GM12878 (cell line): Measurements from ENCODE around the gene SUPT4H1. TPM values are rescaled to one million over a fixed set of nuclear protein-coding genes. Genes with fewer than 3 reads are reported as not detected.
A peak's percentile ranks its signal among the peaks of the same experiment; 100 is the strongest.

Experiments
- ATAC-seq: fragments of 200-7000 bp; cut with Tn5 transposase; 3 replicates; pipeline ENCODE4 v1.9.1; 2020; ENCODE audit warnings: mild to moderate bottlenecking, moderate library complexity
- BruUV-seq: library from RNA; stranded (reverse); fragments of 400-500 nt; replicated peaks from 2 replicates; lab custom pipeline; 2021; lab: Mats Ljungman, UMichigan
- CTCF ChIA-PET: fragments of 300-600 bp; sonication (Branson Sonifier 250); formaldehyde crosslinking; extraction: SDS; loops from one replicate; lab custom pipeline; 2021; ENCODE audit warnings: inconsistent platforms; lab: Yijun Ruan, JAX
- POLR2A ChIA-PET: fragments of 350-600 bp; formaldehyde crosslinking; extraction: SDS; loops from one replicate; lab custom pipeline; 2021; ENCODE audit warnings: inconsistent platforms; lab: Charles Lee
- RAD21 ChIA-PET: fragments of 300-600 bp; sonication (Branson Sonifier 250); formaldehyde crosslinking; loops from one replicate; lab custom pipeline; 2023; ENCODE audit warnings: antibody characterized with exemption; ENCODE audit not compliant: unreplicated experiment; lab: Charles Lee
- SMC1A ChIA-PET: fragments of 300-600 bp; sonication (Branson Sonifier 250); formaldehyde crosslinking; loops from one replicate; lab custom pipeline; 2023; ENCODE audit not compliant: unreplicated experiment, uncharacterized antibody; lab: Charles Lee
- DNase-seq: peaks from one replicate; pipeline ENCODE4 v3.0.0-alpha.2; 2011; ENCODE audit warnings: low read depth, low spot score
- FAIRE-seq: peaks from 3 replicates; lab custom pipeline; 2011; peaks lifted over from hg19 to GRCh38; lab: Jason Lieb, UNC
- H2AFZ ChIP-seq: 2 replicates; pipeline ENCODE4 v1.6.0; 2011; ENCODE audit warnings: low read depth, low read length, control low read depth; ENCODE audit not compliant: control insufficient read depth
- H3K27ac ChIP-seq: 2 replicates; pipeline ENCODE4 v1.5.1; 2011; ENCODE audit warnings: control low read depth; ENCODE audit not compliant: control insufficient read depth, insufficient read depth
- H3K27me3 ChIP-seq, 2 experiments: replicated peaks in 1 of 2; 2 replicates each; pipeline versions ENCODE4 v1.6.0 to v1.6.1; 2011; ENCODE audit warnings: low read length in 1 of 2; ENCODE audit not compliant: control insufficient read depth in 2 of 2, insufficient read depth in 2 of 2
- H3K36me3 ChIP-seq, 2 experiments: 2 replicates each; pipeline ENCODE4 v1.5.1; 2011; ENCODE audit warnings: low read length in 1 of 2; ENCODE audit not compliant: control insufficient read depth in 2 of 2, insufficient read depth in 2 of 2
- H3K4me1 ChIP-seq: 2 replicates; pipeline ENCODE4 v1.6.1; 2011; ENCODE audit warnings: mild to moderate bottlenecking, low read length, moderate library complexity, mixed read lengths; ENCODE audit not compliant: control insufficient read depth, insufficient read depth
- H3K4me2 ChIP-seq: 2 replicates; pipeline ENCODE4 v1.6.0; 2011; ENCODE audit warnings: control low read depth; ENCODE audit not compliant: control insufficient read depth, insufficient read depth
- H3K4me3 ChIP-seq: fragments of 200-600 bp; sonication (generic); 2 replicates; pipeline ENCODE4 v1.5.1; 2016
- H3K79me2 ChIP-seq: 2 replicates; pipeline ENCODE4 v1.6.0; 2011; ENCODE audit warnings: low read length; ENCODE audit not compliant: control insufficient read depth, insufficient read depth
- H3K9ac ChIP-seq: 2 replicates; pipeline ENCODE4 v1.8.0; 2011; ENCODE audit warnings: low read length, control low read depth, mixed read lengths; ENCODE audit not compliant: control insufficient read depth, insufficient read depth
- H3K9me3 ChIP-seq: replicated peaks from 3 replicates; pipeline ENCODE4 v1.5.1; 2011; ENCODE audit warnings: mild to moderate bottlenecking, low read length; ENCODE audit not compliant: control insufficient read depth, insufficient read depth
- H4K20me1 ChIP-seq: 2 replicates; pipeline ENCODE4 v1.6.0; 2011; ENCODE audit not compliant: control insufficient read depth, insufficient read depth
- ATF7 ChIP-seq: fragments of 450-650 bp; IDR thresholded peaks from 2 replicates; pipeline ENCODE4 v1.6.1; 2016; ENCODE audit warnings: low read depth, mild to moderate bottlenecking
- IRF5 ChIP-seq: fragments of 450-650 bp; IDR thresholded peaks from 2 replicates; pipeline ENCODE4 v1.6.1; 2017; ENCODE audit warnings: borderline replicate concordance
- KLF5 ChIP-seq: fragments of 450-650 bp; IDR thresholded peaks from 2 replicates; pipeline ENCODE4 v1.6.1; 2014; ENCODE audit warnings: mild to moderate bottlenecking; ENCODE audit not compliant: partially characterized antibody
- TCF3 ChIP-seq: IDR thresholded peaks from 2 replicates; pipeline ENCODE4 v1.6.1; 2012; ENCODE audit warnings: low read depth, mild to moderate bottlenecking, low read length, borderline replicate concordance; ENCODE audit not compliant: insufficient read depth
- ZNF622 ChIP-seq: fragments of 450-650 bp; IDR thresholded peaks from 2 replicates; pipeline ENCODE4 v1.6.1; 2017; ENCODE audit warnings: mild to moderate bottlenecking, inconsistent platforms
- WGBS: methylation state at CpG from one replicate; pipeline ENCODE4 v1.1.6; 2016; ENCODE audit warnings: low lambda C conversion rate; ENCODE audit not compliant: insufficient replicate concordance, insufficient coverage; ENCODE audit errors: missing lambda C conversion rate; 5-methylcytosine and 5-hydroxymethylcytosine counted together
- in situ Hi-C: fragments of 300-500 bp; cut with MboI; formaldehyde crosslinking; loops from 9 replicates; pipeline ENCODE4 v1.14.3; 2018; ENCODE audit warnings: mixed read lengths
- intact Hi-C: fragments of 100-400 bp; cut with micrococcal nuclease; formaldehyde crosslinking; loops from one replicate; pipeline ENCODE4 v1.14.2; 2022; ENCODE audit not compliant: unreplicated experiment
- microRNA counts: library from miRNA; unstranded; fragments of <30 nt; microRNA quantifications from one replicate; lab custom pipeline; 2016
- microRNA-seq: library from miRNA; unstranded; fragments of <30 nt; microRNA quantifications from one replicate; pipeline ENCODE4, GENCODE V29; 2018
- polyA plus RNA-seq, 11 experiments: library from polyadenylated mRNA; depleted of rRNA in 4 of 11; unstranded in 6 of 11; stranded (reverse) in 5 of 11; fragments of >200 nt; fragmentation: Nextera tagmentation in 4 of 11; fragmentation: Illumina TruSeq in 1 of 11; extraction: Ambion mirVana in 4 of 11; extraction: Trizol in 1 of 11; gene quantifications; 1 replicate in 1 of 11; 2 replicates in 10 of 11; pipeline versions ENCODE4 v1.2.1 to v1.2.3, GENCODE V29; 2011 to 2016; ENCODE audit warnings: inconsistent platforms in 2 of 11, missing spikeins in 2 of 11, low read depth in 1 of 11
- small RNA-seq: library from RNA; depleted of rRNA; stranded (forward); fragments of <200 nt; gene quantifications from one replicate; pipeline ENCODE3, GENCODE V24; 2014
- total RNA-seq, 4 experiments: library from RNA; depleted of rRNA in 3 of 4; stranded (reverse); fragments of >200 nt in 3 of 4; fragmentation: Illumina TruSeq in 1 of 4; extraction: Trizol in 1 of 4; gene quantifications; 2 replicates each; pipeline versions ENCODE4 v1.2.1 to v1.2.3, GENCODE V29; 2013 to 2021

Gene SUPT4H1
- total and polyA plus RNA-seq, 10 of the 15 experiments (the other 5 are each of a cell fraction or from before 2014, with no cell fraction given): 83.8 to 293 (median 128) TPM

DNA sequence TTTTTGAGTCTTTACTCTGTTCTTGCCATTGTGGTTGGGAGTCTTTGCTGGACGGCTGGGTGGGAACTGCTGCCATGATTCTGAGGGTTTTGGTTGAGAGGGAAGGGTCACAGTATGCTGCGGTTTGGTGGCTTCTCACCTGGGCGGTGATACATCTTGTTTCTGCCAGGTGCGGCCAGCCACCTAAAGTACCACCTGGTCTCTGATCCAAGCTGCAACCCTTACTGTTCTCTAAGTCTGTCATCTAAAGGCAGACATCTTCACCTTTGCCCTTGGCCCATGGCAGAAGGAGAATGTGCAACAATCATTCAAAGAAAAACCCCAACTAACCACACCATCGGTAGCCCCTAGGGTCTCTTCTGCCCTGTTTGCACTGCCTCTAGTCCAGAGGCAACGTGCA is 51.7 kb downstream of the SUPT4H1 start:
- H3K4me3 ChIP-seq: no peak overlapping the region
- no peaks in the 10 kb centered on the region; a peak in 1 of 4 replicates for H3K27me3 ChIP-seq
- WGBS: 52% methylated on average over 6 of the region's 6 CpGs
- no TSS peak for BruUV-seq
- ChIA-PET POLR2A (interaction anchor here (0.6 to 0.9 kb wide), 2 partner anchors 13 to 16 kb away, joined by 3 read pairs; no protein-coding TSS in a partner anchor), RAD21 (interaction anchor here (1.1 kb wide), 1 partner anchor 17 kb away, joined by 3 read pairs; no protein-coding TSS in a partner anchor), SMC1A (interaction anchor here (0.7 to 1.7 kb wide), 4 partner anchors 17 to 146 kb away, joined by 3 to 6 read pairs (median 4); partner anchors contain the start of gene RNF43), CTCF (interaction anchor here (1.4 kb wide), 1 partner anchor 17 kb away, joined by 3 read pairs; no protein-coding TSS in a partner anchor)
- no peak for ATAC-seq
- FAIRE-seq: no peak
- no peak for TF ChIP-seq ZNF622
- TF ChIP-seq IRF5: no peak
- TF ChIP-seq ATF7: no peak
- no peak for TF ChIP-seq TCF3
- TF ChIP-seq KLF5: no peak
- H3K4me1 ChIP-seq: no peaks in the 10 kb centered on the region
- DNase-seq: no peak
- no peaks in the 10 kb centered on the region for H4K20me1 ChIP-seq
- H2AFZ ChIP-seq: no peak overlapping the region
- intact Hi-C loops: no loop called here
- no peak overlapping the region for H3K4me2 ChIP-seq
- H3K79me2 ChIP-seq: no peaks in the 10 kb centered on the region
- H3K9me3 ChIP-seq: no peaks in the 10 kb centered on the region
- in situ Hi-C loops: no loop called here
- no peaks in the 10 kb centered on the region for H3K36me3 ChIP-seq
- H3K9ac ChIP-seq: no peak overlapping the region
- no peak overlapping the region for H3K27ac ChIP-seq

MicroRNAs encoded within 50 kb of the gene (microRNA counts, 767-probe panel; counts per million panel counts)
- microRNA hsa-miR-142-3p (lab: Ali Mortazavi, UCI) (7,153 counts per million, percentile 100 among the panel's probes with 10 or more counts), microRNA hsa-miR-142-5p (lab: Ali Mortazavi, UCI) (2,894 counts per million, percentile 87 among the panel's probes with 10 or more counts)

Small RNA genes lying within 50 kb of the gene (microRNA-seq; reads per million reads assigned to microRNA genes)
- gene MIR4736: 5.1 reads per million, percentile 30 among the genes with 10 or more reads in this experiment

Small RNA genes lying within 50 kb of the gene (small RNA-seq; reads per million reads assigned to genes)
- gene MIR4736: 2.6 reads per million, percentile 71 among the genes with 10 or more reads in this experiment

Other genes with a start within 250 kb of the SUPT4H1 start
Only the 7 nearest of the 10 such genes appear.
- gene EPX, start 159.5 kb downstream of the SUPT4H1 start, total RNA-seq (2014; rRNA removed): not detected in 2 replicates
- gene EPX, start 159.5 kb downstream of the SUPT4H1 start, total RNA-seq (2014; rRNA removed; fragmentation: Illumina TruSeq; extraction: Trizol): not detected in 2 replicates
- not detected in 2 replicates for gene EPX, start 159.5 kb downstream of the SUPT4H1 start, total RNA-seq (2021)
- 0.03 TPM in 1 of 2 replicates, not detected in the other for gene EPX, start 159.5 kb downstream of the SUPT4H1 start, polyA plus RNA-seq (2011; rRNA removed)
- not detected in 2 replicates for gene EPX, start 159.5 kb downstream of the SUPT4H1 start, polyA plus RNA-seq (2014; fragmentation: Illumina TruSeq; extraction: Trizol)
- gene EPX, start 159.5 kb downstream of the SUPT4H1 start, polyA plus RNA-seq (2014; fragmentation: Nextera tagmentation; extraction: Ambion mirVana): not detected
- not detected in 2 replicates for gene EPX, start 159.5 kb downstream of the SUPT4H1 start, polyA plus RNA-seq (2014; rRNA removed)
- not detected for gene EPX, start 159.5 kb downstream of the SUPT4H1 start, polyA plus RNA-seq (2016; fragmentation: Nextera tagmentation; extraction: Ambion mirVana)
- gene MKS1, start 132.9 kb downstream of the SUPT4H1 start, total RNA-seq (2014; rRNA removed): 13.6 and 16.2 TPM in 2 replicates
- 8.7 and 10.7 TPM in 2 replicates for gene MKS1, start 132.9 kb downstream of the SUPT4H1 start, total RNA-seq (2014; rRNA removed; fragmentation: Illumina TruSeq; extraction: Trizol)
- 13.1 and 16.8 TPM in 2 replicates for gene MKS1, start 132.9 kb downstream of the SUPT4H1 start, total RNA-seq (2021)
- 12.1 and 17.7 TPM in 2 replicates for gene MKS1, start 132.9 kb downstream of the SUPT4H1 start, polyA plus RNA-seq (2011; rRNA removed)
- 12.2 and 13.2 TPM in 2 replicates for gene MKS1, start 132.9 kb downstream of the SUPT4H1 start, polyA plus RNA-seq (2014; fragmentation: Illumina TruSeq; extraction: Trizol)
- 1 to 10 TPM; 5.7 to 7.2 TPM for gene MKS1, start 132.9 kb downstream of the SUPT4H1 start, polyA plus RNA-seq (2014; fragmentation: Nextera tagmentation; extraction: Ambion mirVana)
- 14.6 and 16.5 TPM in 2 replicates for gene MKS1, start 132.9 kb downstream of the SUPT4H1 start, polyA plus RNA-seq (2014; rRNA removed)
- 10 to 100 TPM; 18.7 to 21.4 TPM for gene MKS1, start 132.9 kb downstream of the SUPT4H1 start, polyA plus RNA-seq (2016; fragmentation: Nextera tagmentation; extraction: Ambion mirVana)
- not detected in 2 replicates for gene LPO, start 113.6 kb downstream of the SUPT4H1 start, total RNA-seq (2014; rRNA removed)
- gene LPO, start 113.6 kb downstream of the SUPT4H1 start, total RNA-seq (2014; rRNA removed; fragmentation: Illumina TruSeq; extraction: Trizol): not detected in 2 replicates
- gene LPO, start 113.6 kb downstream of the SUPT4H1 start, total RNA-seq (2021): not detected in 2 replicates
- 0.03 TPM in 1 of 2 replicates, not detected in the other for gene LPO, start 113.6 kb downstream of the SUPT4H1 start, polyA plus RNA-seq (2011; rRNA removed)
- gene LPO, start 113.6 kb downstream of the SUPT4H1 start, polyA plus RNA-seq (2014; fragmentation: Illumina TruSeq; extraction: Trizol): 0.06 TPM in 1 of 2 replicates, not detected in the other
- not detected for gene LPO, start 113.6 kb downstream of the SUPT4H1 start, polyA plus RNA-seq (2014; fragmentation: Nextera tagmentation; extraction: Ambion mirVana)
- not detected in 2 replicates for gene LPO, start 113.6 kb downstream of the SUPT4H1 start, polyA plus RNA-seq (2014; rRNA removed)
- gene LPO, start 113.6 kb downstream of the SUPT4H1 start, polyA plus RNA-seq (2016; fragmentation: Nextera tagmentation; extraction: Ambion mirVana): under 1 TPM in 1 of 2 experiments, not detected in 1; 0.11 TPM
- 0.05 and 0.06 TPM in 2 replicates for gene MPO, start 71.3 kb downstream of the SUPT4H1 start, total RNA-seq (2014; rRNA removed)
- gene MPO, start 71.3 kb downstream of the SUPT4H1 start, total RNA-seq (2014; rRNA removed; fragmentation: Illumina TruSeq; extraction: Trizol): 0.09 and 0.13 TPM in 2 replicates
- gene MPO, start 71.3 kb downstream of the SUPT4H1 start, total RNA-seq (2021): 0.08 and 0.23 TPM in 2 replicates
- 0.35 and 0.49 TPM in 2 replicates for gene MPO, start 71.3 kb downstream of the SUPT4H1 start, polyA plus RNA-seq (2011; rRNA removed)
- gene MPO, start 71.3 kb downstream of the SUPT4H1 start, polyA plus RNA-seq (2014; fragmentation: Illumina TruSeq; extraction: Trizol): 0.10 TPM in 1 of 2 replicates, not detected in the other
- gene MPO, start 71.3 kb downstream of the SUPT4H1 start, polyA plus RNA-seq (2014; fragmentation: Nextera tagmentation; extraction: Ambion mirVana): under 1 TPM; 0.10 to 0.26 TPM
- gene MPO, start 71.3 kb downstream of the SUPT4H1 start, polyA plus RNA-seq (2014; rRNA removed): 0.14 TPM in 2 replicates
- gene MPO, start 71.3 kb downstream of the SUPT4H1 start, polyA plus RNA-seq (2016; fragmentation: Nextera tagmentation; extraction: Ambion mirVana): under 1 TPM; 0.09 to 0.17 TPM
- 5.6 and 5.7 TPM in 2 replicates for gene TSPOAP1, start 23.4 kb downstream of the SUPT4H1 start, total RNA-seq (2014; rRNA removed)
- gene TSPOAP1, start 23.4 kb downstream of the SUPT4H1 start, total RNA-seq (2014; rRNA removed; fragmentation: Illumina TruSeq; extraction: Trizol): 2.8 and 3.6 TPM in 2 replicates
- 6.5 and 8.8 TPM in 2 replicates for gene TSPOAP1, start 23.4 kb downstream of the SUPT4H1 start, total RNA-seq (2021)
- gene TSPOAP1, start 23.4 kb downstream of the SUPT4H1 start, polyA plus RNA-seq (2011; rRNA removed): 11.6 and 16.4 TPM in 2 replicates
- gene TSPOAP1, start 23.4 kb downstream of the SUPT4H1 start, polyA plus RNA-seq (2014; fragmentation: Illumina TruSeq; extraction: Trizol): 1.2 and 4.2 TPM in 2 replicates
- gene TSPOAP1, start 23.4 kb downstream of the SUPT4H1 start, polyA plus RNA-seq (2014; fragmentation: Nextera tagmentation; extraction: Ambion mirVana): under 1 TPM in 1 of 2 experiments, not detected in 1; 0.58 TPM
- 8.5 and 10.9 TPM in 2 replicates for gene TSPOAP1, start 23.4 kb downstream of the SUPT4H1 start, polyA plus RNA-seq (2014; rRNA removed)
- gene TSPOAP1, start 23.4 kb downstream of the SUPT4H1 start, polyA plus RNA-seq (2016; fragmentation: Nextera tagmentation; extraction: Ambion mirVana): 1 to 10 TPM; 2.2 to 3.2 TPM
- 5.3 and 7.2 TPM in 2 replicates for gene RNF43, start 65.3 kb upstream of the SUPT4H1 start, total RNA-seq (2014; rRNA removed)
- gene RNF43, start 65.3 kb upstream of the SUPT4H1 start, total RNA-seq (2014; rRNA removed; fragmentation: Illumina TruSeq; extraction: Trizol): 4.4 and 4.5 TPM in 2 replicates
- 6.8 and 8.2 TPM in 2 replicates for gene RNF43, start 65.3 kb upstream of the SUPT4H1 start, total RNA-seq (2021)
- gene RNF43, start 65.3 kb upstream of the SUPT4H1 start, polyA plus RNA-seq (2011; rRNA removed): 16.7 and 20.8 TPM in 2 replicates
- gene RNF43, start 65.3 kb upstream of the SUPT4H1 start, polyA plus RNA-seq (2014; fragmentation: Illumina TruSeq; extraction: Trizol): 6.6 and 6.7 TPM in 2 replicates
- 1 to 10 TPM; 1.2 to 1.3 TPM for gene RNF43, start 65.3 kb upstream of the SUPT4H1 start, polyA plus RNA-seq (2014; fragmentation: Nextera tagmentation; extraction: Ambion mirVana)
- 5.8 and 5.9 TPM in 2 replicates for gene RNF43, start 65.3 kb upstream of the SUPT4H1 start, polyA plus RNA-seq (2014; rRNA removed)
- 1 to 10 TPM; 4.4 to 5.1 TPM for gene RNF43, start 65.3 kb upstream of the SUPT4H1 start, polyA plus RNA-seq (2016; fragmentation: Nextera tagmentation; extraction: Ambion mirVana)
- 0.11 TPM in 1 of 2 replicates, not detected in the other for gene HSF5, start 136.2 kb upstream of the SUPT4H1 start, total RNA-seq (2014; rRNA removed)
- 0.04 and 0.09 TPM in 2 replicates for gene HSF5, start 136.2 kb upstream of the SUPT4H1 start, total RNA-seq (2014; rRNA removed; fragmentation: Illumina TruSeq; extraction: Trizol)
- gene HSF5, start 136.2 kb upstream of the SUPT4H1 start, total RNA-seq (2021): 0.13 and 0.18 TPM in 2 replicates
- not detected in 2 replicates for gene HSF5, start 136.2 kb upstream of the SUPT4H1 start, polyA plus RNA-seq (2011; rRNA removed)
- gene HSF5, start 136.2 kb upstream of the SUPT4H1 start, polyA plus RNA-seq (2014; fragmentation: Illumina TruSeq; extraction: Trizol): 0.12 and 0.14 TPM in 2 replicates
- under 1 TPM; 0.02 to 0.04 TPM for gene HSF5, start 136.2 kb upstream of the SUPT4H1 start, polyA plus RNA-seq (2014; fragmentation: Nextera tagmentation; extraction: Ambion mirVana)
- 0.03 and 0.08 TPM in 2 replicates for gene HSF5, start 136.2 kb upstream of the SUPT4H1 start, polyA plus RNA-seq (2014; rRNA removed)
- not detected for gene HSF5, start 136.2 kb upstream of the SUPT4H1 start, polyA plus RNA-seq (2016; fragmentation: Nextera tagmentation; extraction: Ambion mirVana)